ENCODE measurements around the gene TMEM203. TPM values are rescaled to one million over a fixed set of nuclear protein-coding genes. Genes with fewer than 3 reads are reported as not detected.

TMEM203 gene
- total RNA-seq, 4 donors from 2014 or later, result 19.9 to 29.7 (median 22.7) TPM

GRCh38 chr9:137237759-137238726 is 32.6 kb upstream of the TMEM203 start:
- TF ChIP-seq CTCF (IDR thresholded peaks at IDR 0.05; ENCODE audit: low read depth), result no peak

- no peak for TF ChIP-seq CTCF (IDR thresholded peaks at IDR 0.05; ENCODE audit: low read depth)
Measured at GRCh38 chr9:137236936-137237421, 31.5 kb upstream of the TMEM203 start.

- TF ChIP-seq CTCF (IDR thresholded peaks at IDR 0.05; ENCODE audit: low read depth), result no peak
Measured at GRCh38 chr9:137236238-137236935, 30.9 kb upstream of the TMEM203 start.

GRCh38 chr9:137235424-137236237 is 30.2 kb upstream of the TMEM203 start:
- TF ChIP-seq CTCF (IDR thresholded peaks at IDR 0.05; ENCODE audit: low read depth), result no peak

- TF ChIP-seq CTCF (IDR thresholded peaks at IDR 0.05; ENCODE audit: low read depth), result no peak
Measured at GRCh38 chr9:137234758-137235423, 29.4 kb upstream of the TMEM203 start.

GRCh38 chr9:137234055-137234697 is 28.7 kb upstream of the TMEM203 start:
- TF ChIP-seq CTCF (IDR thresholded peaks at IDR 0.05; ENCODE audit: low read depth), result no peak
